Measurements from ENCODE around the gene RFX2.

DNA sequence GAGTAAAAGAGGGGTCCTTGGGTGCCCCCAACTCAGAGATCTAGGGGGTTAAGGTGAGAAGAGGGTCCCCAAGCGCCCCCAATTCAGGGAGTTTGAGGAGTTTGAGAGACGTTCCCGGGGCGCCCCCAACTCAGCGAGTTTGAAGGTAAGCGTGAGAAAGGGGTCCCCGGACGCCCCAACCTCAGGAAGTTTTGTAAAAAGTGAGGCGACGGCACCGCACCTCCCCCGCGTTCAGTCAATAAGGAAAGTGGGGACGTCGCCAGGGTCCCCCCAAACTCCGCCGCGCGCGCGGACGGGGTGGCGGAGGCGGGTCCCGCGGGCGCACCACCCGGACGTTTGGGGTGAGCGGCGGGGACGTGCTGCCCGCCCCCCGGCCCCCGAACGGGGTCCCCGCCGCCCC is 353 bp downstream of the RFX2 start:
- no peak for TF ChIP-seq ZNF121 (CRISPR knock-in tag; IDR thresholded peaks at IDR 0.05)
- TF ChIP-seq, protein P1, sequence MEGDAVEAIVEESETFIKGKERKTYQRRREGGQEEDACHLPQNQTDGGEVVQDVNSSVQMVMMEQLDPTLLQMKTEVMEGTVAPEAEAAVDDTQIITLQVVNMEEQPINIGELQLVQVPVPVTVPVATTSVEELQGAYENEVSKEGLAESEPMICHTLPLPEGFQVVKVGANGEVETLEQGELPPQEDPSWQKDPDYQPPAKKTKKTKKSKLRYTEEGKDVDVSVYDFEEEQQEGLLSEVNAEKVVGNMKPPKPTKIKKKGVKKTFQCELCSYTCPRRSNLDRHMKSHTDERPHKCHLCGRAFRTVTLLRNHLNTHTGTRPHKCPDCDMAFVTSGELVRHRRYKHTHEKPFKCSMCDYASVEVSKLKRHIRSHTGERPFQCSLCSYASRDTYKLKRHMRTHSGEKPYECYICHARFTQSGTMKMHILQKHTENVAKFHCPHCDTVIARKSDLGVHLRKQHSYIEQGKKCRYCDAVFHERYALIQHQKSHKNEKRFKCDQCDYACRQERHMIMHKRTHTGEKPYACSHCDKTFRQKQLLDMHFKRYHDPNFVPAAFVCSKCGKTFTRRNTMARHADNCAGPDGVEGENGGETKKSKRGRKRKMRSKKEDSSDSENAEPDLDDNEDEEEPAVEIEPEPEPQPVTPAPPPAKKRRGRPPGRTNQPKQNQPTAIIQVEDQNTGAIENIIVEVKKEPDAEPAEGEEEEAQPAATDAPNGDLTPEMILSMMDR (IDR thresholded peaks at IDR 0.05) = no peak
- no peak for TF ChIP-seq ZNF138 (CRISPR knock-in tag; conservative IDR thresholded peaks at IDR 0.05)
- TF ChIP-seq, protein P2, sequence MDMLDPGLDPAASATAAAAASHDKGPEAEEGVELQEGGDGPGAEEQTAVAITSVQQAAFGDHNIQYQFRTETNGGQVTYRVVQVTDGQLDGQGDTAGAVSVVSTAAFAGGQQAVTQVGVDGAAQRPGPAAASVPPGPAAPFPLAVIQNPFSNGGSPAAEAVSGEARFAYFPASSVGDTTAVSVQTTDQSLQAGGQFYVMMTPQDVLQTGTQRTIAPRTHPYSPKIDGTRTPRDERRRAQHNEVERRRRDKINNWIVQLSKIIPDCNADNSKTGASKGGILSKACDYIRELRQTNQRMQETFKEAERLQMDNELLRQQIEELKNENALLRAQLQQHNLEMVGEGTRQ (CRISPR knock-in tag; IDR thresholded peaks at IDR 0.05) = no peak
- TF ChIP-seq ATF1 (CRISPR knock-in tag; IDR thresholded peaks at IDR 0.05) = no peak
- no peak for TF ChIP-seq NR3C1 (CRISPR knock-in tag; conservative IDR thresholded peaks at IDR 0.05; ENCODE audit: low read depth)
- TF ChIP-seq, protein P3, sequence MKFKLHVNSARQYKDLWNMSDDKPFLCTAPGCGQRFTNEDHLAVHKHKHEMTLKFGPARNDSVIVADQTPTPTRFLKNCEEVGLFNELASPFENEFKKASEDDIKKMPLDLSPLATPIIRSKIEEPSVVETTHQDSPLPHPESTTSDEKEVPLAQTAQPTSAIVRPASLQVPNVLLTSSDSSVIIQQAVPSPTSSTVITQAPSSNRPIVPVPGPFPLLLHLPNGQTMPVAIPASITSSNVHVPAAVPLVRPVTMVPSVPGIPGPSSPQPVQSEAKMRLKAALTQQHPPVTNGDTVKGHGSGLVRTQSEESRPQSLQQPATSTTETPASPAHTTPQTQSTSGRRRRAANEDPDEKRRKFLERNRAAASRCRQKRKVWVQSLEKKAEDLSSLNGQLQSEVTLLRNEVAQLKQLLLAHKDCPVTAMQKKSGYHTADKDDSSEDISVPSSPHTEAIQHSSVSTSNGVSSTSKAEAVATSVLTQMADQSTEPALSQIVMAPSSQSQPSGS (CRISPR knock-in tag; IDR thresholded peaks at IDR 0.05; ENCODE audit: borderline replicate concordance, low read depth) = no peak
- TF ChIP-seq, protein P4, sequence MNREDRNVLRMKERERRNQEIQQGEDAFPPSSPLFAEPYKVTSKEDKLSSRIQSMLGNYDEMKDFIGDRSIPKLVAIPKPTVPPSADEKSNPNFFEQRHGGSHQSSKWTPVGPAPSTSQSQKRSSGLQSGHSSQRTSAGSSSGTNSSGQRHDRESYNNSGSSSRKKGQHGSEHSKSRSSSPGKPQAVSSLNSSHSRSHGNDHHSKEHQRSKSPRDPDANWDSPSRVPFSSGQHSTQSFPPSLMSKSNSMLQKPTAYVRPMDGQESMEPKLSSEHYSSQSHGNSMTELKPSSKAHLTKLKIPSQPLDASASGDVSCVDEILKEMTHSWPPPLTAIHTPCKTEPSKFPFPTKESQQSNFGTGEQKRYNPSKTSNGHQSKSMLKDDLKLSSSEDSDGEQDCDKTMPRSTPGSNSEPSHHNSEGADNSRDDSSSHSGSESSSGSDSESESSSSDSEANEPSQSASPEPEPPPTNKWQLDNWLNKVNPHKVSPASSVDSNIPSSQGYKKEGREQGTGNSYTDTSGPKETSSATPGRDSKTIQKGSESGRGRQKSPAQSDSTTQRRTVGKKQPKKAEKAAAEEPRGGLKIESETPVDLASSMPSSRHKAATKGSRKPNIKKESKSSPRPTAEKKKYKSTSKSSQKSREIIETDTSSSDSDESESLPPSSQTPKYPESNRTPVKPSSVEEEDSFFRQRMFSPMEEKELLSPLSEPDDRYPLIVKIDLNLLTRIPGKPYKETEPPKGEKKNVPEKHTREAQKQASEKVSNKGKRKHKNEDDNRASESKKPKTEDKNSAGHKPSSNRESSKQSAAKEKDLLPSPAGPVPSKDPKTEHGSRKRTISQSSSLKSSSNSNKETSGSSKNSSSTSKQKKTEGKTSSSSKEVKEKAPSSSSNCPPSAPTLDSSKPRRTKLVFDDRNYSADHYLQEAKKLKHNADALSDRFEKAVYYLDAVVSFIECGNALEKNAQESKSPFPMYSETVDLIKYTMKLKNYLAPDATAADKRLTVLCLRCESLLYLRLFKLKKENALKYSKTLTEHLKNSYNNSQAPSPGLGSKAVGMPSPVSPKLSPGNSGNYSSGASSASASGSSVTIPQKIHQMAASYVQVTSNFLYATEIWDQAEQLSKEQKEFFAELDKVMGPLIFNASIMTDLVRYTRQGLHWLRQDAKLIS (CRISPR knock-in tag; IDR thresholded peaks at IDR 0.05; ENCODE audit: borderline replicate concordance) = no peak
- TF ChIP-seq, protein P5, sequence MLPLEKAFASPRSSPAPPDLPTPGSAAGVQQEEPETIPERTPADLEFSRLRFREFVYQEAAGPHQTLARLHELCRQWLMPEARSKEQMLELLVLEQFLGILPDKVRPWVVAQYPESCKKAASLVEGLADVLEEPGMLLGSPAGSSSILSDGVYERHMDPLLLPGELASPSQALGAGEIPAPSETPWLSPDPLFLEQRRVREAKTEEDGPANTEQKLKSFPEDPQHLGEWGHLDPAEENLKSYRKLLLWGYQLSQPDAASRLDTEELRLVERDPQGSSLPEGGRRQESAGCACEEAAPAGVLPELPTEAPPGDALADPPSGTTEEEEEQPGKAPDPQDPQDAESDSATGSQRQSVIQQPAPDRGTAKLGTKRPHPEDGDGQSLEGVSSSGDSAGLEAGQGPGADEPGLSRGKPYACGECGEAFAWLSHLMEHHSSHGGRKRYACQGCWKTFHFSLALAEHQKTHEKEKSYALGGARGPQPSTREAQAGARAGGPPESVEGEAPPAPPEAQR (CRISPR knock-in tag; IDR thresholded peaks at IDR 0.05) = no peak
- TF ChIP-seq, protein P6, sequence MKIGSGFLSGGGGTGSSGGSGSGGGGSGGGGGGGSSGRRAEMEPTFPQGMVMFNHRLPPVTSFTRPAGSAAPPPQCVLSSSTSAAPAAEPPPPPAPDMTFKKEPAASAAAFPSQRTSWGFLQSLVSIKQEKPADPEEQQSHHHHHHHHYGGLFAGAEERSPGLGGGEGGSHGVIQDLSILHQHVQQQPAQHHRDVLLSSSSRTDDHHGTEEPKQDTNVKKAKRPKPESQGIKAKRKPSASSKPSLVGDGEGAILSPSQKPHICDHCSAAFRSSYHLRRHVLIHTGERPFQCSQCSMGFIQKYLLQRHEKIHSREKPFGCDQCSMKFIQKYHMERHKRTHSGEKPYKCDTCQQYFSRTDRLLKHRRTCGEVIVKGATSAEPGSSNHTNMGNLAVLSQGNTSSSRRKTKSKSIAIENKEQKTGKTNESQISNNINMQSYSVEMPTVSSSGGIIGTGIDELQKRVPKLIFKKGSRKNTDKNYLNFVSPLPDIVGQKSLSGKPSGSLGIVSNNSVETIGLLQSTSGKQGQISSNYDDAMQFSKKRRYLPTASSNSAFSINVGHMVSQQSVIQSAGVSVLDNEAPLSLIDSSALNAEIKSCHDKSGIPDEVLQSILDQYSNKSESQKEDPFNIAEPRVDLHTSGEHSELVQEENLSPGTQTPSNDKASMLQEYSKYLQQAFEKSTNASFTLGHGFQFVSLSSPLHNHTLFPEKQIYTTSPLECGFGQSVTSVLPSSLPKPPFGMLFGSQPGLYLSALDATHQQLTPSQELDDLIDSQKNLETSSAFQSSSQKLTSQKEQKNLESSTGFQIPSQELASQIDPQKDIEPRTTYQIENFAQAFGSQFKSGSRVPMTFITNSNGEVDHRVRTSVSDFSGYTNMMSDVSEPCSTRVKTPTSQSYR (CRISPR knock-in tag; IDR thresholded peaks at IDR 0.05) = no peak
- TF ChIP-seq ZNF423 (CRISPR knock-in tag; IDR thresholded peaks at IDR 0.05) = no peak
- no peak for TF ChIP-seq MXD4 (CRISPR knock-in tag; IDR thresholded peaks at IDR 0.05; ENCODE audit: borderline replicate concordance)
- TF ChIP-seq, protein P7, sequence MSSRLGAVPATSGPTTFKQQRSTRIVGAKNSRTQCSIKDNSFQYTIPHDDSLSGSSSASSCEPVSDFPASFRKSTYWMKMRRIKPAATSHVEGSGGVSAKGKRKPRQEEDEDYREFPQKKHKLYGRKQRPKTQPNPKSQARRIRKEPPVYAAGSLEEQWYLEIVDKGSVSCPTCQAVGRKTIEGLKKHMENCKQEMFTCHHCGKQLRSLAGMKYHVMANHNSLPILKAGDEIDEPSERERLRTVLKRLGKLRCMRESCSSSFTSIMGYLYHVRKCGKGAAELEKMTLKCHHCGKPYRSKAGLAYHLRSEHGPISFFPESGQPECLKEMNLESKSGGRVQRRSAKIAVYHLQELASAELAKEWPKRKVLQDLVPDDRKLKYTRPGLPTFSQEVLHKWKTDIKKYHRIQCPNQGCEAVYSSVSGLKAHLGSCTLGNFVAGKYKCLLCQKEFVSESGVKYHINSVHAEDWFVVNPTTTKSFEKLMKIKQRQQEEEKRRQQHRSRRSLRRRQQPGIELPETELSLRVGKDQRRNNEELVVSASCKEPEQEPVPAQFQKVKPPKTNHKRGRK (CRISPR knock-in tag; IDR thresholded peaks at IDR 0.05; ENCODE audit: borderline replicate concordance) = no peak
- no peak for TF ChIP-seq ZNF232 (CRISPR knock-in tag; IDR thresholded peaks at IDR 0.05)

All from WTC11 (cell line).